ENCODE results near the gene DPF3. TPM values are rescaled to one million over a fixed set of nuclear protein-coding genes. Genes with fewer than 3 reads are reported as not detected.

Gene DPF3
- polyA plus RNA-seq, 2 of the 4 experiments (the other 2 are of a cell fraction): 0.05 to 0.09 TPM

- no peak overlapping the region for H3K4me3 ChIP-seq
These were observed 104.8 kb downstream of the DPF3 start for GRCh38 chr14:72788972-72789728.

GRCh38 chr14:72788255-72788654 lies 105.6 kb downstream of the DPF3 start:
- H3K4me2 ChIP-seq: no peak overlapping the region
- DNase-seq (ENCODE audit: low read depth in 1 of 2, low spot score in 1 of 2) (no peak), FAIRE-seq (no peak), ATAC-seq (no peak)
- no peak for TF ChIP-seq KDM1A (IDR thresholded peaks at IDR 0.05; ENCODE audit: low read depth)
- TF ChIP-seq CTCF (IDR thresholded peaks at IDR 0.05): no peak
- TF ChIP-seq RCOR1 (IDR thresholded peaks at IDR 0.05; ENCODE audit: low read depth, low read length): no peak
- no peak for TF ChIP-seq GATA3 (IDR thresholded peaks at IDR 0.05; ENCODE audit: borderline replicate concordance)
- no peak for TF ChIP-seq ZC3H11A (IDR thresholded peaks at IDR 0.05)
- TF ChIP-seq RNF2 (IDR thresholded peaks at IDR 0.05; ENCODE audit: borderline replicate concordance, low read depth): no peak
- TF ChIP-seq MAZ (IDR thresholded peaks at IDR 0.05; ENCODE audit: borderline replicate concordance, low read depth, low read length): no peak
- no peak for TF ChIP-seq SREBF2 (IDR thresholded peaks at IDR 0.05)
- no peak for TF ChIP-seq JUNB (IDR thresholded peaks at IDR 0.05)
- no peak for TF ChIP-seq CHD2 (IDR thresholded peaks at IDR 0.05; ENCODE audit: low read length, partially characterized antibody)
- no peak for TF ChIP-seq EHMT2 (IDR thresholded peaks at IDR 0.05; ENCODE audit: low read depth)
- TF ChIP-seq MYC (IDR thresholded peaks at IDR 0.05; ENCODE audit: borderline replicate concordance, low read length): no peak
- no peak for TF ChIP-seq USF2 (IDR thresholded peaks at IDR 0.05)
- TF ChIP-seq POLR2AphosphoS2 (conservative IDR thresholded peaks at IDR 0.05; ENCODE audit: low read length): no peak
- H3K4me1 ChIP-seq: no peaks in the 10 kb centered on the region
- no peak overlapping the region for H3K27ac ChIP-seq
- no peaks in the 10 kb centered on the region for H3K9me3 ChIP-seq
- WGBS (ENCODE audit: missing lambda C conversion rate): 73% methylated on average over 6 of the region's 6 CpGs
- CTCF ChIA-PET: interaction anchor here (0.7 to 1.0 kb wide), 3 partner anchors 9 to 272 kb away, joined by 3 to 4 read pairs (median 3); no protein-coding TSS in a partner anchor
- no peak overlapping the region for H3K4me3 ChIP-seq
- POLR2A ChIA-PET: no interaction called here

More at GRCh38 chr14:72788972-72789728, 104.8 kb downstream of the DPF3 start:
- ATAC-seq (peak in 1 of 2 experiments; percentile 57; a peak in 1 of 6 replicates), DNase-seq (ENCODE audit: low read depth in 1 of 2, low spot score in 1 of 2) (no peak), FAIRE-seq (no peak)
- ChIA-PET CTCF (interaction anchor here (0.7 to 1.1 kb wide), 3 partner anchors 28 to 273 kb away, joined by 3 to 4 read pairs (median 3); no protein-coding TSS in a partner anchor), POLR2A (no interaction called here)
- Histone ChIP-seq H3K4me1 (no peaks in the 10 kb centered on the region), H3K4me2 (no peak overlapping the region), H3K9me3 (no peaks in the 10 kb centered on the region), H3K27ac (no peak overlapping the region)
- TF ChIP-seq MYC (IDR thresholded peaks at IDR 0.05; ENCODE audit: borderline replicate concordance, low read length): no peak
- TF ChIP-seq ZNF302 (CRISPR knock-in tag; IDR thresholded peaks at IDR 0.05): no peak
- TF ChIP-seq CTCF (IDR thresholded peaks at IDR 0.05): no peak
- no peak for TF ChIP-seq MAZ (IDR thresholded peaks at IDR 0.05; ENCODE audit: borderline replicate concordance, low read depth, low read length)
- 68% methylated on average over 13 of the region's 13 CpGs for WGBS (ENCODE audit: missing lambda C conversion rate)

- ATAC-seq (0 out of 6 replicates have a peak, but pooled peaks of 1 of the 2 experiments have one; percentile 29), DNase-seq (ENCODE audit: low read depth in 1 of 2, low spot score in 1 of 2) (no peak), FAIRE-seq (no peak)
- no peak overlapping the region for H3K4me3 ChIP-seq
- ChIA-PET POLR2A (no interaction called here), CTCF (interaction anchor here (0.8 to 1.0 kb wide), 2 partner anchors 9 to 16 kb away, joined by 3 read pairs; no protein-coding TSS in a partner anchor)
- H3K27ac ChIP-seq: no peak overlapping the region
- H3K4me2 ChIP-seq: no peak overlapping the region
- no peaks in the 10 kb centered on the region for H3K4me1 ChIP-seq
- no peaks in the 10 kb centered on the region for H3K9me3 ChIP-seq
- 39% methylated on average over 5 of the region's 6 CpGs for WGBS (ENCODE audit: missing lambda C conversion rate)
- TF ChIP-seq CBX8 (IDR thresholded peaks at IDR 0.05) (no peak), HDAC2 (IDR thresholded peaks at IDR 0.05) (no peak), CTCF (IDR thresholded peaks at IDR 0.05) (no peak), CEBPB (IDR thresholded peaks at IDR 0.05) (no peak), CBX2 (IDR thresholded peaks at IDR 0.05; ENCODE audit: borderline replicate concordance, low read depth) (no peak), REST (IDR thresholded peaks at IDR 0.05) (no peak), PHF8 (IDR thresholded peaks at IDR 0.05; ENCODE audit: borderline replicate concordance, low read depth) (no peak)
These were observed 106.1 kb downstream of the DPF3 start for GRCh38 chr14:72787841-72788240.

Measured in A549 (cell line).